IPS-18a (cell line): ENCODE measurements around the gene KCNQ1.

Experiments used
- H3K27ac ChIP-seq: one replicate; pipeline ENCODE4 v1.5.1; 2013; ENCODE audit warnings: low read length
- H3K27me3 ChIP-seq: one replicate; pipeline ENCODE4 v1.6.1; 2013; ENCODE audit warnings: mild to moderate bottlenecking, low read length; ENCODE audit not compliant: control insufficient read depth, insufficient read depth
- H3K36me3 ChIP-seq: one replicate; pipeline ENCODE4 v1.6.1; 2013; ENCODE audit warnings: low read depth, low read length; ENCODE audit not compliant: control insufficient read depth
- H3K4me1 ChIP-seq: one replicate; pipeline ENCODE4 v1.6.1; 2013; ENCODE audit warnings: low read depth, low read length; ENCODE audit not compliant: control insufficient read depth
- H3K4me3 ChIP-seq: one replicate; pipeline ENCODE4 v1.5.1; 2013; ENCODE audit warnings: low read length
- H3K9ac ChIP-seq: one replicate; pipeline ENCODE4 v1.6.1; 2013; ENCODE audit warnings: mild to moderate bottlenecking, low read length, moderate library complexity
- H3K9me3 ChIP-seq: one replicate; pipeline ENCODE4 v1.6.1; 2013; ENCODE audit warnings: low read depth, low read length; ENCODE audit not compliant: control insufficient read depth

KCNQ1 gene

DNA sequence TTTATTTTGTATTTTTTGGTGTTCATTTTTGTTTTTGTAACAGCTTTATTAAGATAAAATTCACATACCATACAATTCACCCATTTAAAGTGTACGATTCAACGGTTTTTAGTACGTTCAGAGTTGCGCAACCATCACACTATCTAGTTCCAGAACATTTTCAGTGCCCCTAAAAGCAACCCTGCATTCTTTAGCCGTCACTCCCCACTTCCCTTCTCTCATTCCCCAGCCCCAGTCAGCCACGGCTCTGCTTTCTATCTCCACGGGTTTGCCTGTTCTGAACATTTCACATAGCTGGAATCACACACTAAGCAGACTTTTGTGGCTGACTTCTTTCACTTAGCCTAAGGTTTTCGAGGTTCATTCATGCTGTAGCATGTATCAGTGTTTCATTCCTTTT, 264.6 kb downstream of the KCNQ1 start:
- Histone ChIP-seq H3K27ac (no peak overlapping the region), H3K9me3 (no peaks in the 10 kb centered on the region), H3K9ac (no peak overlapping the region), H3K36me3 (no peaks in the 10 kb centered on the region), H3K4me3 (no peak overlapping the region), H3K4me1 (no peaks in the 10 kb centered on the region), H3K27me3 (peaks cover 82% of the 10 kb centered on the region)

GRCh38 chr11:2711161-2711560, 266.4 kb downstream of the KCNQ1 start:
- no peak overlapping the region for H3K9ac ChIP-seq
- H3K36me3 ChIP-seq = no peaks in the 10 kb centered on the region
- no peak overlapping the region for H3K27ac ChIP-seq
- no peaks in the 10 kb centered on the region for H3K4me1 ChIP-seq
- H3K9me3 ChIP-seq = no peaks in the 10 kb centered on the region
- peaks cover 85% of the 10 kb centered on the region for H3K27me3 ChIP-seq
- no peak overlapping the region for H3K4me3 ChIP-seq

DNA sequence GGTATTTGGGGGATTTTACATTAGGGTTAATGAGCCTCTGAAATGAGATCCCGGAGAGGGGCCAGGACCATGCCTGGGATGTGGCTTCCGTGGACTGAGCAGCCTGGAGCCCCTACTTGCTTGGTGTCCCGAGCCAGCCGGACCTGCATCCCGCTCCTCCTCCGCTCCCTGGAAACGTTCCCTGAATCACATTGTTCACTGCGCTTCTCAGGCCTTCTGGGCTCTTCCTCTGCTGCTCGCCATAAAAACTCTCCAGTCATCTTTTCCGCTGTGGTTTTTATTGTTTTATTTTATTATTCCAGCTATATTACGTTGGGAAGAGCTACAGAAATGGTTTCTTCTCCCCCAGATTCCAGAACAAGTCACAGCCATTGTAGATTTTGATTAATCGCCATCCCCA, 268.3 kb downstream of the KCNQ1 start:
- H3K27me3 ChIP-seq = peaks cover 86% of the 10 kb centered on the region
- H3K4me3 ChIP-seq = no peak overlapping the region
- no peaks in the 10 kb centered on the region for H3K9me3 ChIP-seq
- no peaks in the 10 kb centered on the region for H3K36me3 ChIP-seq
- no peak overlapping the region for H3K27ac ChIP-seq
- H3K4me1 ChIP-seq = no peaks in the 10 kb centered on the region
- no peak overlapping the region for H3K9ac ChIP-seq

GRCh38 chr11:2713661-2714462, 269.1 kb downstream of the KCNQ1 start:
- Histone ChIP-seq H3K27ac (no peak overlapping the region), H3K4me3 (no peak overlapping the region), H3K9me3 (no peaks in the 10 kb centered on the region), H3K36me3 (no peaks in the 10 kb centered on the region), H3K9ac (no peak overlapping the region), H3K4me1 (peaks cover 7% of the 10 kb centered on the region), H3K27me3 (peaks cover 86% of the 10 kb centered on the region)

GRCh38 chr11:2714463-2714800, 269.6 kb downstream of the KCNQ1 start:
- Histone ChIP-seq H3K9ac (no peak overlapping the region), H3K36me3 (no peaks in the 10 kb centered on the region), H3K9me3 (no peaks in the 10 kb centered on the region), H3K4me3 (no peak overlapping the region), H3K27ac (no peak overlapping the region), H3K4me1 (peaks cover 12% of the 10 kb centered on the region), H3K27me3 (peaks cover 89% of the 10 kb centered on the region)

GRCh38 chr11:2714871-2715270, 270.1 kb downstream of the KCNQ1 start:
- no peak overlapping the region for H3K27ac ChIP-seq
- peaks cover 89% of the 10 kb centered on the region for H3K27me3 ChIP-seq
- H3K4me3 ChIP-seq = no peak overlapping the region
- no peaks in the 10 kb centered on the region for H3K36me3 ChIP-seq
- H3K9ac ChIP-seq = no peak overlapping the region
- peaks cover 16% of the 10 kb centered on the region for H3K4me1 ChIP-seq
- H3K9me3 ChIP-seq = no peaks in the 10 kb centered on the region

- peaks cover 97% of the 10 kb centered on the region for H3K27me3 ChIP-seq
- H3K4me3 ChIP-seq = no peak overlapping the region
- H3K36me3 ChIP-seq = no peaks in the 10 kb centered on the region
- no peak overlapping the region for H3K9ac ChIP-seq
- peaks cover 25% of the 10 kb centered on the region for H3K4me1 ChIP-seq
- H3K27ac ChIP-seq = no peak overlapping the region
- H3K9me3 ChIP-seq = no peaks in the 10 kb centered on the region
Observed at GRCh38 chr11:2715716-2716350, 271.0 kb downstream of the KCNQ1 start.

GRCh38 chr11:2716376-2717095, 271.7 kb downstream of the KCNQ1 start:
- Histone ChIP-seq H3K9ac (no peak overlapping the region), H3K4me3 (no peak overlapping the region), H3K36me3 (no peaks in the 10 kb centered on the region), H3K9me3 (no peaks in the 10 kb centered on the region), H3K27me3 (peaks cover 98% of the 10 kb centered on the region), H3K4me1 (peaks cover 32% of the 10 kb centered on the region), H3K27ac (no peak overlapping the region)

- Histone ChIP-seq H3K27me3 (peaks cover 98% of the 10 kb centered on the region), H3K4me3 (no peak overlapping the region), H3K9me3 (no peaks in the 10 kb centered on the region), H3K4me1 (peaks cover 33% of the 10 kb centered on the region), H3K36me3 (no peaks in the 10 kb centered on the region), H3K9ac (no peak overlapping the region), H3K27ac (no peak overlapping the region)
Observed at GRCh38 chr11:2717561-2718325, 272.9 kb downstream of the KCNQ1 start.

GRCh38 chr11:2718817-2719438, 274.1 kb downstream of the KCNQ1 start:
- no peak overlapping the region for H3K9ac ChIP-seq
- H3K4me1 ChIP-seq = peaks cover 33% of the 10 kb centered on the region
- no peak overlapping the region for H3K27ac ChIP-seq
- peaks cover 100% of the 10 kb centered on the region for H3K27me3 ChIP-seq
- no peaks in the 10 kb centered on the region for H3K9me3 ChIP-seq
- H3K36me3 ChIP-seq = no peaks in the 10 kb centered on the region
- no peak overlapping the region for H3K4me3 ChIP-seq
